ENCODE results near the gene GARS1. TPM values are rescaled to one million over a fixed set of nuclear protein-coding genes. Genes with fewer than 3 reads are reported as not detected.

The GARS1 gene
- total RNA-seq, 1 donor, result 287 TPM

- no peak overlapping the region for H3K4me3 ChIP-seq (ENCODE audit: low read depth, low read length)
- TF ChIP-seq CTCF (IDR thresholded peaks at IDR 0.05; ENCODE audit: insufficient read depth, low read depth, low read length), result no peak
- DNase-seq (ENCODE audit: low read depth), result no peak
These were observed 22.7 kb downstream of the GARS1 start for GRCh38 chr7:30617359-30617758.

GRCh38 chr7:30618080-30618676 lies 23.5 kb downstream of the GARS1 start:
- DNase-seq (ENCODE audit: low read depth), result peak; percentile 69
- TF ChIP-seq CTCF (IDR thresholded peaks at IDR 0.05; ENCODE audit: insufficient read depth, low read depth, low read length), result no peak
- no peak overlapping the region for H3K4me3 ChIP-seq (ENCODE audit: low read depth, low read length)

GRCh38 chr7:30618961-30619360 lies 24.3 kb downstream of the GARS1 start:
- no peak overlapping the region for H3K4me3 ChIP-seq (ENCODE audit: low read depth, low read length)
- no peak for TF ChIP-seq CTCF (IDR thresholded peaks at IDR 0.05; ENCODE audit: insufficient read depth, low read depth, low read length)
- DNase-seq (ENCODE audit: low read depth), result peak; percentile 63

- DNase-seq (ENCODE audit: low read depth), result no peak
- H3K4me3 ChIP-seq (ENCODE audit: low read depth, low read length), result no peak overlapping the region
- no peak for TF ChIP-seq CTCF (IDR thresholded peaks at IDR 0.05; ENCODE audit: insufficient read depth, low read depth, low read length)
These were observed 30.6 kb downstream of the GARS1 start for GRCh38 chr7:30625283-30625682.

GRCh38 chr7:30627026-30627425 lies 32.3 kb downstream of the GARS1 start:
- H3K4me3 ChIP-seq (ENCODE audit: low read depth, low read length), result no peak overlapping the region
- DNase-seq (ENCODE audit: low read depth), result no peak
- TF ChIP-seq CTCF (IDR thresholded peaks at IDR 0.05; ENCODE audit: insufficient read depth, low read depth, low read length), result no peak

GRCh38 chr7:30630986-30631385 lies 36.3 kb downstream of the GARS1 start:
- H3K4me3 ChIP-seq (ENCODE audit: low read depth, low read length), result no peak overlapping the region
- no peak for TF ChIP-seq CTCF (IDR thresholded peaks at IDR 0.05; ENCODE audit: insufficient read depth, low read depth, low read length)
- DNase-seq (ENCODE audit: low read depth), result no peak

GRCh38 chr7:30633223-30633622 lies 38.5 kb downstream of the GARS1 start:
- TF ChIP-seq CTCF (IDR thresholded peaks at IDR 0.05; ENCODE audit: insufficient read depth, low read depth, low read length), result no peak
- DNase-seq (ENCODE audit: low read depth), result no peak
- no peak overlapping the region for H3K4me3 ChIP-seq (ENCODE audit: low read depth, low read length)
